GM18858 (cell line): Measurements from ENCODE around the gene FSIP2.

Source experiments
- ATAC-seq: cut with Tn5 transposase; IDR thresholded peaks from one replicate; pipeline ENCODE4 v1.9.1; 2021; ENCODE audit not compliant: unreplicated experiment

Gene FSIP2, protein sequence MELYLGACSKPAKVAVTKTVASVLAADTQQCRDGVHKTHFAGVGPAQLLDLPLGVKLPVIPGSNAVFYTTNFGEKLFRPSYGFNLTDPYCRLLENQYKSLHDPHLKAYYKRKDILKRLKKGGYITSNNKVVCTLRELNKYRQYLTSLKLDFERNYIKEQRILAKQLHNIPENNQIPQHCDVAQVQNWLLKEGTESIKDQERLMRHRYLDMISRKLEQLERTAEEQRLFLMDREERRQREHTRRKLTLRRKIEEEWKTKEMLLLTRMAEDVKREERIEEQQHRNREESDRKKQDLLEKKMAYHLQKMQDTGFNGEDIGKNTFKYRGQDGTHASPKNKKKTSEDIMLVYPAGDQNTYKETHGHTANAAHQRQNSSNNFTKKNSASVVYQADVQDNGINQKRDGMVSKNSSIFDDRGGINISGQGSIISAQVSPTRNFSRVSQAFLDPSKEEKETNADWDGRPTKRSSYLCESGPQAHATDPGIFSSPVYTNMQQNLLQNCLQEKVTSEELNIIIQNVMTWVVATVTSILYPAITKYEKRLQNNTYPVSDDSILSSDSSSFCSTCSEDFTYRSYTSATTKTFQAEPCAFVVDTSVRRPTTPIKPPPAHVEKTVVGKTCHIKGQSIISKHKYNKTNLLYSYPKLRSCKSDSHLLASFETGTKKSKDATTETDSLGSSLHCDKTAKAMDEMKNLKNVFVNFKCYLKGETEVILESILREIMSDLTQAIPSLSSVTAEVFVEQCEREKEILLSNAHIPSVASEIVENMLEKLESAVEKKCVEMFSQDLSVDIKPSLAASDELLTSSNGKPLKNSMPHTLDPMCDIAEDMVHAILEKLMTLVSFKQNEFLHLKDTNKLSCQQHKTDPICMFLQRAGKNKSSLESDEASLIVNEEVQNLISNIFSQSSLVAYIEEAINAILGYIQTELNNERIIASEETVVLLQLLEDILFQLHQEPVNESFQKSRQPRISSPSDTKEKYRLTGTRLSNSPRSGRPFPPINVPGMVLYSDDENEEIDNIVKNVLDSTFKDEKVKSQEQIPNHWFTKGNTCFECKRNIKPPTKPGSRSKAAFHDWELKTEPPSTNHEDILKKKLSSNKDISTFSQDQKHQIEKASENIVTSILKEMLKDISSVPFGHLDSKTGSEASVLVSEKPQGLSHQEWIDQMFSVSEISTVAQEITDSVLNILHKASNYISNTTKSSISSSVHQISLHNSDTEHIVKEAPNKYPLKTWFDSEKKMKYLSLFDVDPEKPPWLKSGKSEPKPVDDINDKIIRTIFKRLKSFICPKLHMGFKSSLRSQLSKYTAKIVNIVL (N-terminal part only)

DNA sequence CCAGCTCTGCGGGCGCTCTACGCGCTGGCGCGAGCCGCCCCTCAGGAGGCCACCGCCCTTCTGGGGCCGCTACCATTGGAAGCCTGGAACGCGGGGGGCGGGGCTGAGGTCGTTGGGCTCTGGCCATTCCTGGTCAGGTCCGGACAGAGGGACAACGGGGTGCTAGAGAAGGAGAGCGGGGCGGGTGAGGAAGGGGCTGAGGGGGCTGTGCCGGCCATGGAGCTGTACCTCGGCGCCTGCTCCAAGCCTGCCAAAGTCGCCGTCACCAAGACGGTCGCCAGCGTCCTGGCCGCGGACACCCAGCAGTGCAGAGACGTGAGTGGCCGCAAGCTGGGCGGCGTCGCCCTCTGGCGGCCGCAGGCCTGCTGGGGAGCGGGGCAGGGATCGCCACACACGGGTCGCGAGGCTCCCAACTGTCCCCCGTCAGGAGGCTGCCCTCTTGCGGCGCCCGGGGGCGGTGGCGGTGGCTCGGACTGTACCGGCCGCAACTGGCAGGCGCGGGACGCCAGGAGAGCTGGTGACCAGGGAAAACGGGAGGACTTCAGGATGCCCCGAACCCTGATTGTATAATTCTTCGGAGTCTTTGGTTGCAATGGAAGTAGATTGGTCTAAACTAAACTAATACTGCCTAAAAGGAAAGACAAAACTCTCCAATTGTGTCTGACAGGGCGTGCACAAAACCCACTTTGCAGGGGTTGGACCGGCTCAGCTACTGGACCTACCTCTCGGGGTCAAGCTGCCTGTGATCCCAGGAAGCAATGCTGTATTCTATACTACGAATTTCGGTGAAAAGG lies at the start of gene FSIP2:
FSIP2 (plus strand) TSS at position 126 of the 794 bp plus-strand sequence; CDS start at position 217, 91 bp downstream.
- peak; percentile 96 for ATAC-seq

DNA sequence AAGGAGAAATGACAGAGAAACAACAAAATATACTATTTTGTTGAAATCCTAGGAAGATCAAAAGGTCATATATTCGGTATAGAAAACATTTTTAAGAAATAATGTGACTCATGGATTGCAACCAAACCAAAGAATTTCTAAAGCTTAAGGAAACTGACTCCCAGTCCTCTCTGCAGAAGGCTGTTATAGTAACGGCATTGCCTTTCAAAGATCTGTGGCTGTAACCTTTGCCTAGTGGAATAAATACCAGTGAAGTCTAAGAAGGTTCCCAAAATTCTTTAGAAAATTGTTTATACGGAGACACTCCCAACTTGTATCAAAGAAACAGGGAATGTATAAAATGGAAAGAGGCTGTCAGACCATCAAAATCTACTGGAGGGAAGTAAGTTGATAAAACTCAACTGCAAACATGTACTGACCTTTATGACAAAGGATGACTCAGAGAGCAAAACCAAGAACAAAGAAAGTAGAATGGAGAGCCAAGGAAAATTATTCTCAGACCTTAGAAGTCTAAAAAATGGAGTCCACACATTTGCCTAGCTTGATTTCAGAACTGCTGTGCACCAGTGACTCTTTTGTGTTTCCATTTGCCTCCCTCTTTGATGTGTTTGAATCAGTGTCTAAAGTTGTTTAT lies 48.6 kb upstream of the FSIP2 start:
- ATAC-seq: no peak

DNA sequence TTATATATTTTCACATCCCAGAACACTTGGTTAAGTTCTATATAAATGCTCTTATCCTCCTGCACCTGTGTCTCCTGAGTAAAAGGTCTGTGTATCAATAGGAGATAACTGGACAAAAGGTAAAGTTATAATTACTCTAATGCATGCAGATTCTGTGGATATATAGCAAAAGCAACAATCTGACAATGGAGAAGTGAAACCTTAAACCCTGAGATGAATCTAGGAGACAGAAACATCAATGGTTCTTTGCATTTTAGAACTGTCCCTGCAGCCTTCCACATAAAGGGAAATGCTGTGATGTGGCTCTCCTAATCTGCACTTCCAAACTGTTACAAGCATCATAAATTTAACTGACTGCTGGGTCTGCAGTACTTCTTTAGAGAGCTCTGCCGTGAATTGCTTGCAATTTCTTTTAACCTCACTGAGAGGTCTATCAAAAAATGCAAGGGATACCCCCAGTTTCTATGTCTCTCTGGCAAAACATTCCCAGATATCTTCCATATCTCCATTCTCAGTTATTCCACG lies 42.8 kb upstream of the FSIP2 start:
- ATAC-seq: no peak

DNA sequence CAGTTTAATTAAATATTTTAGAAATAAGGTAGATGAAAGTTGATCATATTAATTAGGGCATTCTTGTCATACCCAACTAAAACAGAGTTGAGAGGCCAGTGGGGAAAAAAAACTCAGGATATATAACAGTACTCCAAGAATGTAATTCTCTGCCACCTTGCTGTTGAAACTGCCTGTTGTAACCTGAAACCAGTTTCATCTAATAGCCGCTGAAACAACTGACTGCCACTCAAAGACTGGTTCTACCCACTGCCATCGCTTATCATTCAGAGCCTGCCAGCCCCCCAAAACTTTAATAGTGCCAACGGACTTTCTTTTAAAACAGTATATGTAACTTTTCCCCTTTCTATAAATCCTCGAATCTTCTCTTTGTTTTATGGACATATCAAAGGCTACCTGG lies 37.7 kb upstream of the FSIP2 start:
- ATAC-seq: no peak

DNA sequence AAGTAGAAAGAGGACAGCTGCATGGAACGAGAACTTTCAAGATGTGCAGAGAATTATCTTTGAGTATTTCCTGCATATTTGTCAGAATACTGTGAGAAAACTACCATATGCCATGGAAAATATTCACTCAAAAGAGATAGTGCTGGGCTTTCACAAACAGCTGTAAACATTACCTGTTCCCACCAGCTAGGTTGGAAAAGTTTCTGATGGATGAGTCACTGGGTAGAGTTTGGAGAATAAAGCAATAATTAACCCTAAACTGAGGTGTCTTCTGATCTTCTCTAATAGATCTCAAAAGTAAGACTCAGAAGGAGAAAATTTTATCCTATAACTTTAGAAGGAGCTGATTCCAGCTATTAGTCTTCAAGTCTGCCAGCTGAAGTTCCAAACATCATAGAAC lies 3.9 kb upstream of the FSIP2 start:
- no peak for ATAC-seq

DNA sequence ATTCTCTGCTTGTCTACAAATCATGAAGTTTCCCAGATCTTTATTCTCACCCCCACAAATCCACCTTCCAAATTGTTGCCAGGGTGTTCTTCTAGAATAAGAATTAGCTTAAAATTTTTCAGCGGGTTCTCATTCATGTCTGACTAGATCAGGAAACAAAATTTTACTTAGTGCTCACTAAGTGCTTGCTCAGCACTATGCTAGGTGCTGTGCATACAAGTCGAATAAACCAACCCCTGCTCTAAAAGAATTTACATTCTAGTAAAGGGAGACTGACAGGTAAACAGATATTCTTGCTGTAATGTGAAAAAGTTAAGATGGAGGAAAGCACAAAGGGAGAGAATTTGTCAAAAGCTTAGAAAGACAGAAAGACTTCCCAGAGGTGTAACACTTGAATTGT lies 2.4 kb upstream of the FSIP2 start:
- no peak for ATAC-seq

DNA sequence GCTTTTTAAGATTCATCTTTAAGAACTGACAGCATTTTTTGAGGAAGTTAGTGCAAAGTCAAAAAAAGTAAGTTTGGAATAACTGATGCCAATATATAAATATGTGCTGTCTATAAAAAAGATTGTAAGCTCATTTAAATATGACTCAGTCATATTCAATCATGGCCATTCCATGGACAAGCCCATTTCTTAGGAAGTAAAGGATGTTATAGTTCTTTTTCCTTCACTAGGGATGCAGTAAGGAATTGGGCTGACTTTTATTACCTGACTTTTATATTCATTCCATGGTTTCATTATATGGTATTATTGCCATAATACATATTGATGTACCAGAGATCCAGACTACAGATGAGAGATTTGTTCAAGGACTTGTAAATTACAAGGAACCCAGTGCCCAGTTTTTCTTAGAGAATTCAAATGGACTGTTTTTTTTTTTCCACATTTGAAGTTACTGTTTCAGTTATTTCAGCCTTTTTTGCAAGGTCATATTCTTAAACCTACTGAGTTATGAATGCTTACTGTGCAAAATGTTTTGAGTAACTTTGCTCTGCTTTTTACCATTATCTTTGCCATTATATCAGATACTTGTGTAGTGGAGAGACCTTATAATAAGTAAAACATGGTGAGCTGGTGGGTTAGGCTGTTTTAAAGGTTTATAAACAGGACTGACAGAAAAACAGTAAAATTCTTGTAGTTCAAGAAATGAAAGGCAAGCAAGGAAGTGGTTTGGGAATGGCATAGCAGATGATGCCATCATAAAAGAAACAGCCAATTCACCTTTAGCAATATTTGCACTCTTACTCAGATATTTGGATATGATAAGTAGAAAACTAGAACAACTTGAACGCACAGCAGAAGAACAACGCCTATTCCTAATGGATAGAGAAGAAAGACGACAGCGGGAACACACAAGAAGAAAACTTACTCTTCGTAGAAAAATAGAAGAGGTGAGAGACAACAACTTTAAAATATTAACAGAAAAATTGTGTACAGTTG lies 7.6 kb downstream of the FSIP2 start:
- ATAC-seq: no peak

DNA sequence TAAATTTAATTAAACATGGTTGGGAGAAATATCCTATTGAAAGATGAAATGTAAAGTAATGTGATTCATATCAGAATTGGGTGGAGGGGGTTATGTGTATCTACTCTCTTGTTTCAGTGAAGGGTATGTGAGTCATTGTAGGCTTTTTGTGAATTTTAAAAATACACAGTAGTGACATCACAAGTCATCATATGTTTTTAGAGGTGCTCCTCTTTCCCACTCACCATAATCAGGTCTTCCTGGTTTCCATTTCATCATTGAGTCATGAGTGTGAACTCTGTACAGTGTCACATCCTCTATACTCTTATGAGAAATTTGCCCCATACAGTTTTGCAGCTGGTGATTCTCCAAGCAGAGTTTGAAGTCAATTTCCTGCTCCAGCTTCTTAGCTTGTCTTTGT lies 18.8 kb downstream of the FSIP2 start:
- ATAC-seq: no peak

DNA sequence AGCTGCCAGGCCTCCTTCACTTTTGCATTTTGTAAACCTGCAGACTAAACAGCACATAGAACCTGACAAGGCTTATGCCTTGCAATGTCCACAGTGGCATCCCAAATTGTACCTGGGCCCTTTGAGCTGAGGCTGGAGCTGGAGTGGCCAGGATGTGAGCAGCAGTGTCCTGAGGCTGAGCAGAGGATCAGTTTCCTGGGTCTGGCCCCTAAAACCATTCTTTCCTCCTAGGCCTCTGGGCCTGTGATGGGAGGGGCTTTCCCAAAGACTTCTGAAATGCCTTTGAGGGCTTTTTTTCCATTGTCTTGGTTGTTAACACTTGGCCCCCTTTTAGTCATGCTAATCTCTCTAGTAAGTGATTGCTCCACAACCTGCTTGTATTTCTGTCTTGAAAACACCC lies 32.8 kb downstream of the FSIP2 start:
- no peak for ATAC-seq

DNA sequence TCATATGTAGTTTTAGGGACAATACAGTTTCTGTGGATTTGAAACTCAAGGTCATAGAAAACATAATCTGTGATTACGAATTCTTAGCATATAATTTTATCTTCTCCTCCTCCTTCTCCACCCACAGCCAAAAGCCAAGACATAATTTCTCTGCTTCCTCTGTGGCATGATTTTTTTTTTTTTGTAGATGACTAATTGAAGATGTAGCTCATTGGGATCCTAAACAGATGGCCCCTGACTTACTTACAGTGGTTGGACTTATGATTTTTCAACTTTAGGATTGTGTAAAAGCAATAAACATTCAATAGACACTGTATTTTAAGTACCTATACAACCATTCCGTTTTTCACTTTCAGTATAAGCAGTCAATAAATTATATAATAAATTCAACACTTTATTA lies 42.3 kb downstream of the FSIP2 start:
- ATAC-seq: no peak

DNA sequence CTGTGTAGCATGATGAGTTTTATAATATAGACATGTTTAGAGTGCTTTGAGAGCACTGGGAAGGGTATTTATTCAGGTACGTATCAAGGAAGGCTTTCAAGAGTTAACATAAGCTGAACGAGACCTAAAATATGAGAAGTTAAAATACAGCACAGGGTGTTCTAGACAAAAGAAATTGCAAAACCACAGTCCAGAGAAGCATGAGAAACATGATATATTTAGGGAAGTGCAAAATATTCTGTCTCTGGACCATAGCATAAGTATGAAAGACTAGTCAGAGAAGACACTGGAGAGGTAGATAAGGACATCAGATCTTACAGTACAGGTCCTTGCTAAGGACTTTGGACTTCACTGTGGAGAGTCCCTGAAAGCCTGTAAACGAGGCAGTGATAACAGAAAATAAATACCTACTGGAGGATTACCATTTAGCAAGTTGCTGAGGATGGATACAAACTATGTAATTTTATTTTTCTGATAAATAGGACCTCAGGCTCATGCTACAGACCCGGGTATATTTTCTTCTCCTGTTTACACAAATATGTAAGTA lies 43.7 kb downstream of the FSIP2 start:
- no peak for ATAC-seq

DNA sequence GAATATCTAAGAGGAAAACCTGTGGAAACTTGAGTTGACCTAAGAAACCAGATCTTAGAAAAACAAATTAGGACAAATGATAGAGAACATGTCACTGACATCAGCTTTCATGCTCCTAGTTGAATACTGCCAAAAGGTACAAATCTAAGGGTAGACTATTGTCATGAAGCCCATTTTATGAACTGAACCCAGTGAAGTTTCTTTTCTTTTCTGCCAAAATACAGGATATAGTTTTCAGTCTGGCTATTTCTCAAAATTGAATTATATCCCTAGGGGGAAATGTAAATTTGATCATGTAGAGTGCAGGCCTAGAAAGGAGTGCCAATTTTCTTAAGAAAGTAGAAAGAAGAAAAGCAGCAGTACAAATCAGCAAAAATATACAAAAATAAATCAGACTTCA lies 46.6 kb downstream of the FSIP2 start:
- no peak for ATAC-seq

DNA sequence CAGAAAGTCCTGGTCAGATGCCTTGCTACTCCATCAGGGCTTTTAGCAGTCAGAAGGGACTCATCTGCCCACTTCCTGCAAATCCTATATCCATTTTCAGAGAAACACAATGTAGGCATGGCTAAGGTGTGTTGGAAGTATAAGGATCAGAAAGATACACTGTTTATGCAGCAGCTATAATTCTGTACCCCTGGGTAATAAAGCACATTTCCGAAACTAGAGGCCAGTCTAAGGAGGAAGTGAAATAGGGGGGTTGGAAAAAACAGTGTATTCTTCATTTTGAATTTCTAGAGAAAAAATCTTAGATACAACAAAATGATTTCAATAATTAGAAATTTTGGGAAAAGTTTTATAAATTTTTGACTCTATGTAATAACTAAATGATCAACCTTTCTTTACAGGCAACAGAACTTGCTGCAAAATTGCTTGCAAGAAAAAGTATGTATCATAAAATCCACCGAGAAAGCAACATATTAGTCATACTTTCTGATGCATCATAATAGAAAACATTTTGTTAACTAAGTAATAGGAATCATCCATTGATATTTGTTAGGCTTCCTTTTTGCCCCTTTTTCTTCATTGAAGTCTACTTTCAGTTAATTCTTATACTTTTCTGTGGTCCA lies 47.4 kb downstream of the FSIP2 start:
- peak; percentile 74 for ATAC-seq

DNA sequence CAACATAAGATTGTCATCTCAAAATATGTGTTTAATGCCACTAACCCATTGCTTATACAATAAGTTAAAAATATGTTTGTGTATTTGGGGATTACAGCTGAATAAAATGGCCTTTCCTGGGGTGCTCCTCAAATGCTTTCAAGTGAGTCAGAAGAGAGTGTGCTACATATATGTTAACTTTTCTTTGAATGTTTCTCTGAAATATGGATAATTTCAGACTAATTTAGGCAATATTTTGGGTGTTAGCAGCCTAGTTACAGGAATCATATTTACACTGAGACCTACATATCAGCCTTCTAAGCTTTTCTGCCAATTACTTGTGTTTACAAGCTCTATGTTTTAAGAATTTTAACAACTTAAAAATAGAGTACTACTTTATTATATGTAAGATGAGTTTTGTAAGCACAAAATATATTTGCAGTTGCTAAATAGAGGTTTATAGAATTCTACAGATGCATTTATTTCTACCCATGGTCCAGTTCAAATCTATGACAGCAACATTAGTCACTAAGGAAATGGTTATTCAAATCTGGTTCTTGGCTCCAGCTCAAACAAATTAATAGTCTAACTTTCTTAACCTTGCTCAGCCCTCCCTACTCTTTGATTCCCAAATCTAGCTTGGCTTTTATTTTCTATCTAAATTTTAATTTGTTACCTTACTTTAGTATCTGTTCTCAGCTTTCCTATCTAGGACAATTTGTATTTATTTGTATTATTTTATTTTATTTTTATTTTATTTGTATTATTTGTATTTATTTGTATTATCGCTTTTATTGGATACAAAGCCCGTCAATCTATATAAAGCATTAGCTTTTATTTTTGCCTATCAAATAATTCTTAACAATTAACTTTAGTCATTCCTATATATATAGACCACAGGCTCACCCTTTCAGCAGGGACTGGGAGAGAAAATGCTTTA lies 48.9 kb downstream of the FSIP2 start:
- no peak for ATAC-seq

DNA sequence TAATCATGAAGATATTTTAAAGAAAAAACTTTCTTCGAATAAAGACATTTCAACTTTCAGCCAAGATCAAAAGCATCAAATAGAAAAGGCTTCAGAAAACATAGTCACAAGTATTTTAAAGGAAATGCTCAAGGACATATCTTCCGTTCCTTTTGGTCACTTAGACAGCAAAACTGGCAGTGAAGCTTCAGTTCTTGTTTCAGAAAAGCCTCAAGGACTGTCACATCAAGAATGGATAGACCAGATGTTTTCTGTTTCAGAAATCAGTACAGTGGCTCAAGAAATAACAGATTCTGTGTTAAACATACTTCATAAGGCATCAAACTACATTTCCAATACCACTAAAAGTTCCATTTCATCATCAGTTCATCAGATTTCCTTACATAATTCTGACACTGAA lies 51.8 kb downstream of the FSIP2 start:
- peak; percentile 29 for ATAC-seq

DNA sequence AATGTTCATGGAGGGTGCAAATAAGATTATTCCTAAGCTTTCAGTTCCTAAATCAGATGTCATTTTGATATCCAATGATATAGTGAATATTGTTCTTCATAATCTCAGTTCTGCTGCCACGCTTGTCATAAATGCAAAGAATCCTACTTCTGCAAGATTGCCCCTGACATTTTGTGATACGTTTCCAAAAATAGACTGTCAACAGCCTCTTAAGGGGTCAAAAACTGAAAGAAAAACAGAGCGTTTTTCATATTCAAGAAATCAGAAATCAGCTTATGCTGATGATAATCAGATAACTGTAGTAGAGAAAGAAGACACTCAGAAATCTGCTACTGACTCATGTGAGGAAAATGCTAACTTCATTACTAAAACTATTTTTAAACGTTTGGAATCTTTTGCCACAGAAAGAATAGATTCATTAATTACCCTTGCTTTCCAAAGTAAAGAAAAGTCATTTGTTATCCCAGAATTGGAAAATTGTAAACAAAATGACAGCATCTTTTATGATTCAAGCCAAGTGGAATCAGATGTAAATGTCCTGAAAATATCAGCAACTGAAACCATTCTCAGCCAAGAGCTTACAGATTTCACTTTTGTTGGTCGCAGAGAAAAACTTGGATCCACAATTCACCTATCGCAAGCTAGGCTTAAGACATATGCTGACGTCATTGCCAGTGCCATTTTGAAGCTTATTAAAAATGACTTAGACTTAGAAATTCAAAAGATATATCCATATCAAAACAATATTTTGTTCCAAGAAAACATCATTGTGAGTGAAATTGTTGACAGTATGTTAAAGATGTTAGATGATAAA lies 55.1 kb downstream of the FSIP2 start:
- ATAC-seq: no peak
